ENCODE data around the gene RXRA.

RXRA gene

DNA sequence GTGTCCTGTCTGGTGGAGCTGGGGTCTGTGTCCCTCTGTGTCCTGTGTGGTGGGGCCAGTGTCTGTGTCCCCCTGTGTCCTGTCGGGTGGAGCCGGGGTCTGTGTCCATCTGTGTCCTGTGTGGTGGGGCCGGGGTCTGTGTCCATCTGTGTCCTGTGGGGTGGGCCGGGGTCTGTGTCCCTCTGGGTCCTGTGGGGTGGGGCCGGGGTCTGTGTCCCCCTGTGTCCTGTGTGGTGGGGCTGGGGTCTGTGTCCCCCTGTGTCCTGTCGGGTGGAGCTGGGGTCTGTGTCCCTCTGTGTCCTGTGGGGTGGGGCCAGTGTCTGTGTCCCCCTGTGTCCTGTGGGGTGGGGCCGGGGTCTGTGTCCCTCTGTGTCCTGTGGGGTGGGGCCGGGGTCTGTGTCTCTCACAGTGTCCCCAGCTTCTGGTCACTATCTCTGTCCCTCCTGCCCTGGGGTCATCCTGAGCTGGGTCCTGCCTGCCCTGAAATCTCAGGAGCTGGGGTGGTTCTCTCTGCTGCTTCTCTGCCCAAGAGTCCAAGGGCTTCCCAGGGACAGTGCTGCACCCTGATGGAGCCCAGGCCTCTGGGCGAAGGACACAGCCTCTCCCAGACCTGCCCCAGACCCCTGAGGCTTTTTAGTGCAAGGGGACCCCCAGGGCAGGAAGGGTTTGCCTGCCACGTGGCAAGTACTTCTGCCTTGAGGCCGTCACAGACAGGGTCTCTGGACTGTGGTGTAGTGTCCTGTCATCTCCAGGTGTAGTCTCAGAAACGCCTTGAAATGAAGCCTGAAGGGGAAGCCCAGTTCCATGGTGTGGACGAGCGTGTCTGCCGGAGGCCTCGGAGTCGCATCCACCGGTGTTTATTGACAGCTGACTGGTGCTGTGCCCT lies 131.3 kb downstream of the RXRA start:
- DNase-seq = no peak

DNA sequence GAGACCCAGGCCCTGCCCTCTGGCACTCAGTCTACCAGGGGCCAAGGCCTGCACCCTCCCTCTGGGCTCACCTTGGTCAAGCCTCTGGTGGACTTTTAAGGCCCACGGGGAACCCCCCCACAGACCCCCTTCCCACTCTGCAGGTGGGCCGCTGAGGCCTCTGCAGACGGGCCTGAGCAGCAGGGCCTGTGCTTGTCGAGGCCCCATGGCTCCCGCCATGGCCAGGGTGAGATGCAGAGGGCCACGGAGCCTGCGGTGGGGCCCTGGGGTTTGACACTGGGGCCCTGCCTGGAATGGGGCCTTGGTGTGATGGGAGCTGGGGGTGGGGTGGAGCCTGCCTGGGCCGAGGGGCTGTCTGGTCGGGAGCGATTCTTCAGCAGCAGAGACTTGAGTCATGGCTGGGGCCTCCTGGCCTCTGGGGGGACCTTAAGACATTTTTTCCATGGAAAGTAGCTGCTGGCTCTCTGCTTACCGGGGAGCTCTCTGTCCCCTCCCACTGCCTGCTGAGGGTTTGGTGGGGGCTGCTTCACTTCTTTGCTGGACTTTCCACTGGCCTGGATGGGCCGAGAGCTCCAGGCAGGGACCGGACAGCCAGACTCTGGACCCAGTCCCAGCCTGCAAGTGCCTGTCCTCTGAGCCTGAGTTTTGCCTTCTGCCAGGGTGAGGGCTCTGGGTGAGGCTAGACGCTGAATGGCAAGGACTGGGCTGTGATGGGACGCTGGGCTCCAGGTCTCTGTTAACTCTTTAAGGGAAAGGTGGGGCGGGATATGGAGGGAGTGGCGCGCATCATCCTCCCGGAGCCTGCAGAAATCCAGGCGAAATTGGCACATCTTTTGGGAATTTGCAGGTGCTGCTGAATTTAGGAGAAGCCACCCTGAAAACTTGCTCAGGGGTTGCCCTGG lies 132.2 kb downstream of the RXRA start:
- DNase-seq = no peak

DNA sequence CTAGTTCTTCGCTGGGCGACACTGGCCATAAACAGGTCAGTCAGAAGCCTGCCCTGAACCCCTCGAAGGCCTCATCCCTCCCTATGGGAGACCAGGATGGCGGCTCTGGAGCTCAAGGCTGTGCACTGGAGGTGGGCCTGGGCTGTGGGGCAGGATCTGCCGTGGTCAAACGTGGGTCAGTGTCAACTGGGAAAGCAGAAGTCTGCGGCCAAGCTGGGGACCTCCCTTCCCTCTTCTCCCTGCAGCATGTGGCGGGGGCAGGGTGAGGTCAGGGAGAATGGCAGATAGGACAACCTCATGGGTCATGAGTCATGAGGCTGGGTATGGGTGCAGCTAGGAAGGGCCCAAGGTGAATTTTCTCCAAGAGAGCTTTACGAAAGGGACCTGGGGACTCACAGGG lies 132.9 kb downstream of the RXRA start:
- DNase-seq = no peak

DNA sequence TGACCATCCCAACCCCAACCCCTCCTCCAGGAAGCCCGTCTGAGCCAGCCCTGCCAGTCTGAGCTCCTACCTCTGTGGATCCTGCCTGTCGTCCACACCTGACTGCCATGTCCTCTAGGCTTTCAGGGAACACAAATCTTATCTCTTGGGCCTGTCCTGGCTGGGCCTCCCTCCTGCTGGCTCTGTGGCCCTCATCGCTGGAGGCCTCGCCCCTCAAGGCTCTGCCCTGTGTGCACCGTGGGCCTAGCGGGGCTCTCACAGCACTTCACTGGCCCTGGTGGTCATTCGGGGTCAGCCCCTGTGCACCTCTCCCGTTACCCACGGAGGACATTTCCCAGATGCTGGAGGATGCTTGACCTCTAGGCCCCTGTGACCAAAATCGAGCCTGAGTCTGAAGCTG lies 133.3 kb downstream of the RXRA start:
- no peak for DNase-seq

DNA sequence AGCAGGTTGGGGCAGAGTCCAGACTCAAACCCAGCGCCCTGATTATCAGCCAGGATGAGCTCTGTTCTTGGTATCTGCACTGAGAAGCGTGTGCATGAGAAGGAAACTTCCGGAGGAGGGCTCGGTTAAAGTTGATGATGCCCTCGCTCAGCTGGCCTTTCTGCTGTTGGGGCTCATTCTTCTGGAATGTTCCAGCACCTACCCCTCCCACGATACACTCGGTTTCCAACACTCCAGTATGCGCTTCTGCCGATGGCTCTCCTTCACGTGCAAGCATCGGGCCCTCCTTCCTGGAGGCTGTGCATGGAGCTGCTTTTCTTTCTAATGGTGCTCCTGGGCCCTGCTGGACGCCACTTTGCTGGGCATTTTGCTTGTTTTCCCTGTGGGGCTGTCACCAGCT lies 134.0 kb downstream of the RXRA start:
- no peak for DNase-seq

DNA sequence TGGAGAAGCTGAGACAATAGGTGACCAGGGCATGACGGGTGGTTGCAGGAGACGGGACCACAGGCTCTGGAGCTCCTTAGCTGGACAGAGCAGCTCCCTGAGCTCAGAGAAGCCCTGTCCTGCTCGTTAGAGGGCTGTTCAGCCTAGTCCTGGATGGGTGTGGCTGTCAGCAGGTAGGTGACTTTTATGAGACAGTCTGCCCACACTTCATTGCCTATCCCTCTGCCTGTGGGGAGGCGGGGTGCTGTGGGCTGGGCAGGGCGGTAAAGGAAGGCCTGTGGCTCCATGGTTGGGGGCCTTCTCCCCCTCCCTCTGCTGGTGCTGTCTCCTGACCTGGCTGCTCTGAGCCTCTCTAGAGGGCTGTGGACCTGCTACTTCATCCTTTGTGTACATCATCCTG lies 134.6 kb downstream of the RXRA start:
- DNase-seq = no peak

DNA sequence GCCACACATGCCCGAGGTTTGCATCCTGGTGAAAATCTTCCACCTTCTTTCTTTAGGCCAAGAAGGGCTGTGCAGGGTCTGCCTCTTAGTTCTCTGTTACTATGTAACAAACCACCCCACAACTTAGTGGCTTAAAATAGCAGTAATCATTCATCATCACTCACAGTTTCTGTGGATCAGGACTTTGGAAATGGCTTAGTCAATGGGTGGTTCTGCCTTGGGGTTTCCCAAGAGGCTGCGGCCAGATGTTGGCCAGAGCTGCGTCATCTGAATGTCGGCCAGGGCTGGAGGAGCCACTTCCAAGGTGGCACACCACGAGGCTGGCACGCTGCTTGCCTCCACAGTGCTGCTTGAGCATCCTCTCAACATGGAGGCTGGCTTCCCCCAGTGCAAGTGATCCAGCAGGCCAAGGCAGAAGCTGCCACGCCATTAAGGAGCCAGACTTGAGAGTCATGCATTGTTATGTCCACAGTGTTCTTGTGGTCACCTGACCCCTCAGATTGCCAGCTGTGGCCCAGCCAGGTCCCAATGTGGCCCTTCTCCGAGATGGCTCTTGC lies 135.2 kb downstream of the RXRA start:
- DNase-seq = no peak

DNA sequence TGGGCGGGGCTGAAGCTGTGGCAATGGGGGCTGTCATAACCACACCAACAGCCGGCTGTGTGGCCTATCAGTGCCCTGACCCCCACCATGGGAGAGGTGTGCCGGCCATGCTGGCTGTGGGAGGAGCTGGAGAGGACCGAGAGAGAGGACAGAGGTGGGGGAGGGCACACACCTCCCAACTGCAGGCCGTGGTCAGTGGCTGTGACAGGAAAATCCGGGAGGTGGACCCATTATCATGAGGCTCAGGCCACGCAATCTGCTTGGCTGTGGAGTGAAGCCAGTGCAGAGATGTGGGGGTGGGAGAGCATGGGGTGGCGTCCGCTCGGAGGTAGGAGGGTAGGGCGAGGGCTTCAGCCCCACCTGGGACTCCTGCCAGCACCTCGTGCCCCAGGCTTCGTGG lies 136.1 kb downstream of the RXRA start:
- DNase-seq = no peak

DNA sequence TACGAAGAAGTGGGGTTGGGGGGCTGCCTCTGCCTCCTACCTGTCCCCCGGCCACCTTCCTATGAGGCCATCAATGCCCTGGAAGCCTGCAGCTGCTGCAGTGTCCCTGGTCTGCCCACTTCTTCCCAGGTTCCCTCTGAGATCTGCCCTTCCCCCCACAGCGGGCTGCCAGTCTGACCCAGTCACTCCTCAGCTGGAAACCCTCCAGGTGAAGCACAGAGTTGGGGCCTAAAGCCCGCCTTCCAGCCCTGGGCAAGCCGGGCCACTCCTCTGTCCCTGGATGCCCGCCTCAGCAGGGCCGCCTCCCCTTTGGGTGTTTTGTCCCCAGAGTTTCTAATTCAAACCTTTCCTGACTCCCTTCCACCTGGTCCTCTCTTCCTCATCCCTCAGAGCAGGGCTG lies 137.0 kb downstream of the RXRA start:
- DNase-seq = no peak

DNA sequence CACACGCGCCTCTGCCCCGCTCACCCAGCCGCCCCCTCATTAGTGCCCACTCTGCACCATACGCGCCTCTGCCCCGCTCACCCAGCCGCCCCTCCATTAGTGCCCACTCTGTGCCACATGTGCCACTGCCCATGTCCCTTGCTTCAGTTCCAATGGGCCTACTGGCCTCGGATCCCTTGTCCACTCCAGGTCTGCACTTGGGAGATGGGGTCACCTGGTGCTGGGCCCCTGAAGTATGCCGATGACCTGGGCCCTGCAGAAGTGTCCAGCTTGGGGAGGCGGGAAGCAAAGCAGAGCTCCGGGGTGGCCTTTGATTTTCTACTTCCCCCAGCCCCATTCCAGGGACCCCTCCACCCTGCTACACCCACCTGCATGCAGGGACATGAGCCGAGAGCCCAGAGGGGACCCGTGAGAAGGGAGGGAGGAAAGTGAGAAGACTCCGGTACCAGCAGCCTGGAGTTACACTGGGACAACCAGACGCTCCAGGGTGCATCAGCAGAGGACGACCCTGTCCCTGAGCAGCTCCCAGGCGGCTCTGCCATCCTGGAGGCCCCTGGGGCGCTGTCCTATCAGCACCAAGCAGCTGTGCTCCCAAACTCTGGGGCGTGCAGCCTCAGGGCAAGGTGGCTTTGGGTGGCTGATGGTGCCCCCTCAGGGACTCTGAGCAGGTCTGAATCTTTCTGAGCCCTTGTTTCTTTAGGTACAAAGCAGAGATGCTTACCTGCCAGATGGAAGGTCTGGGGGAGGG lies 140.8 kb downstream of the RXRA start:
- no peak for DNase-seq

DNA sequence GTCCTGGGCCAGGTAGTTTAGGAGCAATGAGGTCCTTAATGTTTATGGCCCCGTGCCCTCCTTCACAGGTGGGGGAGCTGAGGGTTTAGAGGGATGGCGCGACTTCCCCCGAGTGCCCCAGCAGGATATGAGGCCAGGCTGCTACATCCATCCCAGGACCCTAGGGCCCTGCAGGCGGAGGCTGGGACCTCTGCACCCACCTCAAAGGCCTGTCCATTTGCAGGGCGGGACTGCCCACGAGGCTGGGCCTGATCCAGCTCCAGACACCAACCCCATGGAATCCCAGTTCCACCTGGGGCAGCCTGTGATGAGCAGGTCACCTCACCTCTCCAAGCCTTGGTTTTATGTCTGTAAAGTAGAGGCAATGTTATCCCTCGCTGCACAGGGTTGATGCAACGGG lies 142.1 kb downstream of the RXRA start:
- no peak for DNase-seq

DNA sequence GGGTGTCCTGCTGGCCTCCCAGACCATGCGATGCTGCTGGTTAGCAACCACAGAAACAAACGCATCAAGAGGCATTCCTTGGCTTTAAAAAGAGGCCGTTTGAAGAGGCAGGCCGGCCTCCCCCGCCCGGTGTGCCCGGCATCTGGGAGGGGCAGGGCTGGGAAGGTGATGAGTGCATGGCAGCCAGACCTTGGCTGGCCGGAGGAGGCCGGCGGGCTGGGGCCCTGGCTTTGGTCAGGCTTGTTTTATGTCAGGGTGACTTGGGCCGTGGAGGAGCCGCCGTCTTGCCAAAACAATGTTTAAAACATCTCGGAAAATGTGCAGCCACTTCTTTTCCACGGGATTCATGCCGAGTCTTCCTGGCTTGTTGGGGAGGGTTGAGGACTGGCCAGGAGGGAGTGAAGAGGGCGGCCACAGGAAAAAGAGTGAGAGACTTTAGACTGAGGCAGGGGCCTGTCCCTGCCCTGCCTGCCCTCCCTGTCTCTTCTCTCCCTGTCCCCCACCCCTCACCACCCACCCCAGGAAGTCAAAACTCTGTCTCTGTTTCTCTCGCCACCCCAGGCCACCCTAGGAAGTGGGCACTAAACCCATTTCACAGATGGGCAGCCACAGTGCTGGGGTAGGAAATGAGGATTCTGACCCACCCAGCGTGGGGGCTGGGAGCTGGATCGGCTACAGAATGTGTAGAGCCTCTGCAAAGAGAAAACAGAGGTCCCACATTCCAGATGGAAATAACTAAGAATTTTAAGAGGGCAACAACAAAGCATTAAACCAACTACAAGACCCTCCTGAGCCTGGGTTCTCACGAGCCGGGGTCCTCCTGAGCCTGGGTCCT lies 143.0 kb downstream of the RXRA start:
- no peak for DNase-seq

DNA sequence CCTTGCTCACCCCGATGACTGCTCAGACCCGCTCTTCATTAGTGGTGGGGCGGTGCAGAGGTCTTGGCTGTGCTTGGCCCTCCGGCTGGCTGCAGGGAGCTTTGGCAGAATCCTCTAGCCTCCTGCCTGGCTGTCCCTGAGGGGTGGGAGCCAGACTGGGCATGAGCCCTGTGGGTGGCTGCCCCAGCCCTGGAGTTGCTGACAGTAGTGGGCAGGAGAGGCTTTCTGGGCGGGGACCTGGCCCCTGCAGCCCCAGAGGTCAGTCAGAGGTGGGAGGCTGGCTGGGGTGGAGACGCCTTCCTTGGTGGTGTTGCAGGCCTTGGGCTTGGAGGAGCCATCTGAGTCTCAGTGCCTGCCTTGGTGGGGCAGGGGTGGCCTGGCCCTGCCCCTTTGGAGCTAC lies 146.0 kb downstream of the RXRA start:
- no peak for DNase-seq

DNA sequence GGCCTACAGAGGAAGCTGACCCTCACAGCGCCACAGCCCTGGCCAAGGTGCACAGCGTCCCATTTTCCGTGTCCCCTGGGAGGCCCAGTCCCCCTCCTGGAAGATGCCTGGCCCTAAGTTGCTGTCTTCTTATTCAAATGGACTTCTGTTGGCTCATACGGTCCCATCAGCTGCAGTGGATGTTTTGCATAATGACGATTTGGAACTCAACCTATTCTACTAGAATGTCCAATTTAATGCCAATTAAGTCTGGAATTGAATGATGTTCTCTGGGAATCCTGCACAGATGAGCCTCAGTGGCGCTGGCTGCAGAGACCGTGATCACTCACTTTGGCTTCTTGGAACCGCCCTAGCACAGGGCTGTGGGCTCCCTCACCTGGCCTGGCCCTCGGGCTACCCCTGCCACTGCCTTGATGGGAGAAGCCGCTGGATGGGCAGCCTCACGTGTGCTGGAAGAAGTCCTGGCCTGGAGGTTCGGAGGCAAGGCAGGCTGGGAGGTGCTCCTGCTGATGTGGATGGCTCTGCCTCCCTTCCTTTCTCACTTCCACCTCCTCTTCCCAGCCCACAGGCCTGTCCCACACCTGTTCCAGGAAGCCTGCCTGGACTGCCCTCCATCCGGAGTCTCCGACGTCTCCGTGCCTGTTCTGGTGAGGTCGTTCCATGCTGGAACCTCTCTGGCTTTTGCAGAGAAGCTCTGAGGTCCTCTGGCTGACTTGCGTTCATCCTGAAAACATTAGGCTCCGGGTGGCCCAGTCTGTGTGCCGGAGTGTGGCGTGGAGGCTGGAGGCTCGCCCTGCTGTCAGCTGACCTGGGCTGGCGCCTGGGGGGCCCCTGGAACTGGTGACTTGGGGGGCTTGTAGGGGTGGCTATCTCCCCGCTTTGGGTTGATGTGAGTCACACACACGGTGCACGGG lies 147.1 kb downstream of the RXRA start:
- DNase-seq = no peak

DNA sequence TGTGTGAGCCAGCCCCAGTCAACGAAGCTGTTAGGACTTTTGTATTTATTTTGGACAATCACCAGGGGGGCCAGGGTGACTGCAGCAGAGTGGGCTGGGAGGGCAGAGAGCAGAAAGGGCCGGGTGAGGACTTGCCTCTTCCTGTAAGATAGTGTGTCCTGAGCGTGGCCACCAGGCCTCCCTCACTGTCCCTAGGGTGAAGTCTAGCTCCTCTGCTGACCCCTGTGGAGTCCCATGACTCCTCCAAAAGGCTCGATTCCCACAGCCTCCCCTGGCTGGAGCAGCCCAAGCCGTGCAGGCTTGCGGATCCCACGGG lies 147.8 kb downstream of the RXRA start:
- no peak for DNase-seq

DNA sequence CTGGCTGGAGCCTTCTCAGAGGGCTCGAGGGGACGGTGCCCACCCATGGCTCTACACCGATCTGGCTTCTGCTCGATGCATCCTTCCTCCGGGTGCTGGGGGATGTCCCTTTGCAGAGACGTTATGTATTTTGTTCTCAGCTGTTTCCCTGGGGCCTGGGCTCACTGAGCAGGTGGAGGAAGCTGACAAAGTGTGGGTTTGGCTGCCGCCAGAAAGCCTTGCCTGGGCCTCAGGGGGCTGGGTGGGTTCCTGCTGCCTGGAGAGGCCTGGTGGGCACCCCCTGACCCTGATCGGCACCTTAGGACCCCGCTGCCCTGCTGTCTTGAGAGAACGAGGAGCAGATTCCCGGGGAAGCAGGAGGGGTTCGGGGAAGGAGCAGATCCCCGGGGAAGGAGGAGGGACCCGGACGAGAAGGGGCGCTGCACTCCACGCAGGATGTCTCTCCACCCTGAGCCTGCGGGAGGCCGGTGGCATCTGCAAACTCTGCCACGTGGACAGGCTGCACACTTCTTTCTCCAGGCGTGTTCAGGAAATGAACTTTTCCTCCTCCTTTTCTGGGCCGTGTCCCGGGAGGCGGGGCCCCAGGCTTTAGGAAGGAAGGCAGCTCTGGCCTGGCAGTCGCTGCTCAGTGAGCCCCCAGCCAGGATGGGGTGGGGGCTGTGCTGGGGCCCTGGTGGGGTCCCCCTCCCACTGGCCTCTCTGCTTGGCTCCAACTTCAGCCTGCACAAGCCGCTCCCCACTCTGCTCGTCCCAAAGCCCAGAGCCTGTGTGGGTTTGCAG lies 148.9 kb downstream of the RXRA start:
- no peak for DNase-seq

DNA sequence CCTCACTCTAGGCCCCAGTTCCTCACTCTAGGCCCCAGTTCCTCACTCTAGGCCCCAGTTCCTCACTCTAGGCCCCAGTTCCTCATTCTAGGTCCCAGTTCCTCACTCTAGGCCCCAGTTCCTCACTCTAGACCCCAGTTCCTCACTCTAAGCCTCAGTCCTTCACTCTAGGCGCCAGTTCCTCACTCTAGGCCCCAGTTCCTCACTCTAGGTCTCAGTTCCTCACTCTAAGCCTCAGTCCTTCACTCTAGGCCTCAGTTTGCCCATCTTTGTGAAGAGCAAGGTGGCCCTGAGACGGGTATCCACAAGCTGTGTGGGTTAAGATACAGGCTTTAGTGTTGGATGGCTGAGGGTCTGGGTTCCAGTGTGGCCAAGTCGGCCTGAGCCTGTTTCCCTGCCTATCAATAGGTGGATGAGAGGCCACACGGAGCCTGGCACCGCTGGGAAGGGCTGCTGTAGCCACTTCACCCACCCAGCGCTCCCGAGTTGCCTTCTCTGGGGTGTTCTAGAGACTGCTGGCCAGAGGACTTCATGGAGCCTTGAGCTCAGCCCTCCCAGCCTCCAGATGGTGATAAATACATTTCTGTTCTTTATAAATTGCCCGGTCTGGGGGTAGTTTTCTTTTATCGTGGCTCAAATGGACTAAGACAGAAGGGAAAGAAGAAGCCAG lies 150.2 kb downstream of the RXRA start:
- DNase-seq = no peak

DNA sequence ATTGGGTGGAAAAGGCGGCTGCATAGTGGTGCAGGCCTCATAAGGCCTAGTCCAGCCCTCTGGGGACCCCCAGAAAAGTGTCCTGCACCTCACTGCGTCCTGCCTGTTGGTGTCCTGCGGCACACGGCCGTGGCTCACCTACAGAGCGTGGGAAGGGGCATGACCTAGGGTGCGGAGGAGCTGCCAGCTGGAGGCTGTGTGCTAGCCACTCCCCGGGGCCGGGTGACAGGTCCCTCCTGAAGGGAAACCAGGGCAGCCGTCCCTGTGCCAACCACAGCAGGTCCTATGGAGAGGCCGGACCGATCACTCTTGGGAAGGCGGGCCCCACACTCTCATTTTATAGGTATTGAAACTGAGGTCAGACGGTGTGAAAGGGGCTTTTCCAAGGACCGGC lies 150.7 kb downstream of the RXRA start:
- DNase-seq = no peak

DNA sequence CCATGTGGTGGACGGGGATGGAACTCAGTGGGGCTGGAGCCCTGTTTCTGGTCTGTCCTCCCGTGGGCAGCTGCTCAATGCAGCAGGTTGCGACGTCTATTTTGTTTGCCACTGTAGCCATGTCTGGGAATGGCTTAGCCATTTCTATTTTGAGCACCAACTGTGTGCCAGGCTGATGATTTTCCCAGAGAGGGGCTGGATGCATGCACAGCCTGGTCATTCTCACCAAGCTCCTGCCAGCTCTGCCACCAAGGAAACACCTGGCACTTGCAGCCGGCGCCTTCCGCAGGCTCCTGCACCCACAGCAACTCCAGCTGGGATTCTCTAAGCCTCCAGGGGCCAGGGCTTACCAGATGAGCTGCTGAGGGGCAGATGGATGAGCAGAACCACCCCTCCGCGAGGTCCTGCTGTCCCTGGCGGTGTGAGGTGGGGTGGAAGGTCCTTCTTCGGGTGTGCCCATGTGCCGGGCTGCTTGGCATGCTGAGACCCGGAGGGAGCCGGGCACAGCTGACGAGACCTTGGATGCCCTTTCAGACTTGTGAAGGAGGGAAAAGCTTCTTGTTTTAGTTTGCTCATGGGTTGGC lies 151.2 kb downstream of the RXRA start:
- DNase-seq = no peak
